Vagina (tissue), 2 donors: ENCODE measurements around the gene RANBP10.

Source experiments
- CTCF ChIP-seq, 3 experiments: fragments of 450-650 bp in 2 of 3; fragments of 200-600 bp in 1 of 3; sonication (generic) in 1 of 3; IDR thresholded peaks; one replicate each; pipeline ENCODE4 v1.5.1; 2017 to 2019; ENCODE audit warnings: antibody characterized with exemption in 3 of 3, mild to moderate bottlenecking in 2 of 3, moderate library complexity in 2 of 3
- POLR2A ChIP-seq, 2 donors: fragments of 450-650 bp; IDR thresholded peaks; one replicate each; pipeline ENCODE4 v1.6.1; 2017; ENCODE audit warnings: antibody characterized with exemption in 2 of 2, mild to moderate bottlenecking in 2 of 2, moderate library complexity in 2 of 2
- POLR2AphosphoS5 ChIP-seq, 2 donors: sonication (generic); formaldehyde crosslinking; IDR thresholded peaks; one replicate each; pipeline ENCODE4 v1.9.0; 2017; ENCODE audit warnings: antibody characterized with exemption in 2 of 2, mild to moderate bottlenecking in 2 of 2, low read depth in 1 of 2; ENCODE audit not compliant: insufficient read depth in 1 of 2

GRCh38 chr16:67685388-67686112 is 120.8 kb downstream of the RANBP10 start:
- no peak for TF ChIP-seq CTCF (IDR thresholded peaks at IDR 0.05)
- no peak for TF ChIP-seq POLR2A (IDR thresholded peaks at IDR 0.05)
- TF ChIP-seq POLR2AphosphoS5 (IDR thresholded peaks at IDR 0.05; ENCODE audit: insufficient read depth in 1 of 2, low read depth in 1 of 2) = no peak
